ENCODE data around the gene HAND2.
A peak's percentile ranks its signal among the peaks of the same experiment; 100 is the strongest.

The HAND2 gene

GRCh38 chr4:173500841-173501591, 29.0 kb downstream of the HAND2 start:
- no peak for DNase-seq

- DNase-seq, result no peak
These were observed 30.1 kb downstream of the HAND2 start for GRCh38 chr4:173499658-173500535.

- DNase-seq, result no peak
These were observed 31.3 kb downstream of the HAND2 start for GRCh38 chr4:173498771-173499170.

- DNase-seq, result no peak
These were observed 32.0 kb downstream of the HAND2 start for GRCh38 chr4:173498023-173498422.

GRCh38 chr4:173494013-173494970, 35.7 kb downstream of the HAND2 start:
- peak; percentile 79 for DNase-seq

- DNase-seq, result no peak
These were observed 37.0 kb downstream of the HAND2 start for GRCh38 chr4:173493041-173493440.

GRCh38 chr4:173492315-173492714, 37.7 kb downstream of the HAND2 start:
- DNase-seq, result no peak

GRCh38 chr4:173490817-173491528, 39.1 kb downstream of the HAND2 start:
- peak; percentile 24 for DNase-seq

- no peak for DNase-seq
These were observed 39.8 kb downstream of the HAND2 start for GRCh38 chr4:173490256-173490655.

- DNase-seq, result no peak
These were observed 40.5 kb downstream of the HAND2 start for GRCh38 chr4:173489514-173489913.

- no peak for DNase-seq
These were observed 41.4 kb downstream of the HAND2 start for GRCh38 chr4:173488656-173489055.

- no peak for DNase-seq
These were observed 42.0 kb downstream of the HAND2 start for GRCh38 chr4:173488074-173488473.

- DNase-seq, result no peak
These were observed 43.2 kb downstream of the HAND2 start for GRCh38 chr4:173486714-173487392.

GRCh38 chr4:173485164-173485563, 44.9 kb downstream of the HAND2 start:
- no peak for DNase-seq

GRCh38 chr4:173482330-173482931, 47.6 kb downstream of the HAND2 start:
- no peak for DNase-seq

- DNase-seq, result no peak
These were observed 51.1 kb downstream of the HAND2 start for GRCh38 chr4:173478913-173479283.

GRCh38 chr4:173478201-173478912, 51.7 kb downstream of the HAND2 start:
- DNase-seq, result no peak

- no peak for DNase-seq
These were observed 53.0 kb downstream of the HAND2 start for GRCh38 chr4:173477016-173477415.

All from activated CD4-positive, alpha-beta T cell treated with anti-CD3 and anti-CD28 coated beads, Interleukin-2, amount 50 U/mL, for 16 hours (primary cell).